Mucosa of stomach (tissue), 1 donor: Measurements from ENCODE around the gene CRKL.
A peak's percentile ranks its signal among the peaks of the same experiment; 100 is the strongest.

Experiments used
- H3K27me3 ChIP-seq: one replicate; pipeline ENCODE4 v1.7.0; 2013; ENCODE audit warnings: mild to moderate bottlenecking, low read length; ENCODE audit not compliant: control insufficient read depth, insufficient read depth
- H3K36me3 ChIP-seq: one replicate; pipeline ENCODE4 v1.7.0; 2013; ENCODE audit warnings: low read length; ENCODE audit not compliant: control insufficient read depth, insufficient read depth
- H3K4me1 ChIP-seq: one replicate; pipeline ENCODE4 v1.7.0; 2013; ENCODE audit warnings: mild to moderate bottlenecking, low read length; ENCODE audit not compliant: control insufficient read depth, insufficient read depth
- H3K4me3 ChIP-seq: one replicate; pipeline ENCODE4 v1.7.0; 2013; ENCODE audit warnings: low read length
- H3K9ac ChIP-seq: one replicate; pipeline ENCODE4 v1.7.0; 2013; ENCODE audit warnings: mild to moderate bottlenecking, low read length, moderate library complexity
- H3K9me3 ChIP-seq: one replicate; pipeline ENCODE4 v1.7.0; 2013; ENCODE audit warnings: mild to moderate bottlenecking, low read length, moderate library complexity; ENCODE audit not compliant: control insufficient read depth
- donor health status: Pancreatic carcinoma.

The CRKL gene

DNA sequence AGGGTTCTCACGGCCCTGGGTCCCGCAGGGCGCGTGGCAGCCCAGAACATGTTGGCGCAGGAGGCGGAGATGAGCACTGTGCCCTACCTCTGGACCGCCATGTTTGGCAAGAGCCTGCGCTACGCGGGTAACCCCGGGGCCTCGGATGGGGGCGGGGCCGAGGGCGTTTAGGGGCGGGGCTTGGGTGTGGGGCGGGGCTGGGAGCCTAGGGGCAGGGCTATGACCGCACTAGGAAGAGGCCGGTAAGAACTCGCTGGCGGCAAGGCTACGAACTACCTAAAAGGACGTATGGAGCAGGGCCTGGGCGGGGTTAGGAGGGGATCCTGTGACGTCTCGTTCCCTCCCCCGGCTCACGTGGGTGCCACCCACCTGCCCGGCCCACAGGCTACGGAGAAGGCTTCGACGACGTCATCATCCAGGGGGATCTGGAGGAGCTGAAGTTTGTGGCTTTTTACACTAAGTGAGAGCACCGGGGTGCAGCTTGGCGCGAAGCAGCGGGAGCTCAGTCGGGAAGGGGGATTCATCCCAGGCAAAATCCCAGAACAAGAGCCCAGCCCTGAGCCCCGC is 62.1 kb downstream of the CRKL start:
- Histone ChIP-seq H3K27me3 (peaks cover 6% of the 10 kb centered on the region), H3K4me3 (peak overlapping the region; percentile 25), H3K4me1 (peaks cover 33% of the 10 kb centered on the region), H3K9me3 (no peaks in the 10 kb centered on the region), H3K36me3 (no peaks in the 10 kb centered on the region), H3K9ac (peak overlapping the region; percentile 10)

DNA sequence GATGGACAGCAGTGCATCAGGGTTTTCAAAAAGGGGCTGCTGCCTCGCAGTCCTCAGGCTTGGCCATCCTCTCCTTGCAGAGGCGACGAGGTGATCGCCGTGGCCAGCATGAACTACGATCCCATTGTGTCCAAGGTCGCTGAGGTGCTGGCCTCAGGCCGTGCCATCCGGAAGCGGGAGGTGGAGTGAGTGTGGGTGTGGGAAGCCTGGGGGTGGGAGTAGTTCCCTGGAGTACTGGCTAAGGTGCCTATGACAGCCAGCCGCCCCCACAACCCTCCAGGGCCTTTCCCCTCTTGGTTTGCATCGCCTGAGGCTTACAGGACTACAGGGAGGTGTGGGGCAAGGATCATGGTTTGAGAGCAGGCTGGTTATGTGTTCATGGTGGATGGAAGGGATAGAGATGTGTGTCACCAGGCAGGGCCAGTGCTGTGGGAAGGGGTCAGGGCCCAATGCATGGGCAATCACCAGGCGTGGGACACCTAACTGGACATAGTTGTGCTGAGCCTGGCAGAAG is 62.8 kb downstream of the CRKL start:
- Histone ChIP-seq H3K9ac (peak overlapping the region; percentile 10), H3K4me3 (peak overlapping the region; percentile 25), H3K9me3 (no peaks in the 10 kb centered on the region)

DNA sequence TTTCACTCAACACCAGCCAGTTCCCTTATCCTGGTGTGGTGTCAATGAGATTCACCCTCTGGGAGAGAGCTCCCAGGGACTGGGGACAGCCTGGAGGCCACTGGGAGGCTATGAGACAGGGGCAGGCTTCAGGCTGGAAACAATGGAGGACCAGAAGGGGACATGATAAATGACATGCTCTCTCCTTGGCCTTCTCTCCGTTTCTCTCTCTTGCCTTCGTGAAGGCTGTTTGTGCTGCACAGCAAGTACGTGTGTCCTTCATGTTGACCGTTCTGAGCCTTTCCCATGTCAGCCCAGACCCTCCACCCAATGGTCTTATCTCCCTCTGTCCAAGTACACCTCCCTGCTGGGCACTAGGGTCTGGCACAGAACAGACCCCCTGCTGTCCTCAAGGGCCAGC is 63.3 kb downstream of the CRKL start:
- Histone ChIP-seq H3K36me3 (no peaks in the 10 kb centered on the region), H3K9me3 (no peaks in the 10 kb centered on the region), H3K4me3 (no peak overlapping the region), H3K27me3 (peaks cover 6% of the 10 kb centered on the region), H3K9ac (peak overlapping the region; percentile 89), H3K4me1 (peaks cover 33% of the 10 kb centered on the region)

More for the DNA sequence above, 62.8 kb downstream of the CRKL start:
- peaks cover 33% of the 10 kb centered on the region for H3K4me1 ChIP-seq
- H3K27me3 ChIP-seq, result peaks cover 6% of the 10 kb centered on the region
- no peaks in the 10 kb centered on the region for H3K36me3 ChIP-seq

DNA sequence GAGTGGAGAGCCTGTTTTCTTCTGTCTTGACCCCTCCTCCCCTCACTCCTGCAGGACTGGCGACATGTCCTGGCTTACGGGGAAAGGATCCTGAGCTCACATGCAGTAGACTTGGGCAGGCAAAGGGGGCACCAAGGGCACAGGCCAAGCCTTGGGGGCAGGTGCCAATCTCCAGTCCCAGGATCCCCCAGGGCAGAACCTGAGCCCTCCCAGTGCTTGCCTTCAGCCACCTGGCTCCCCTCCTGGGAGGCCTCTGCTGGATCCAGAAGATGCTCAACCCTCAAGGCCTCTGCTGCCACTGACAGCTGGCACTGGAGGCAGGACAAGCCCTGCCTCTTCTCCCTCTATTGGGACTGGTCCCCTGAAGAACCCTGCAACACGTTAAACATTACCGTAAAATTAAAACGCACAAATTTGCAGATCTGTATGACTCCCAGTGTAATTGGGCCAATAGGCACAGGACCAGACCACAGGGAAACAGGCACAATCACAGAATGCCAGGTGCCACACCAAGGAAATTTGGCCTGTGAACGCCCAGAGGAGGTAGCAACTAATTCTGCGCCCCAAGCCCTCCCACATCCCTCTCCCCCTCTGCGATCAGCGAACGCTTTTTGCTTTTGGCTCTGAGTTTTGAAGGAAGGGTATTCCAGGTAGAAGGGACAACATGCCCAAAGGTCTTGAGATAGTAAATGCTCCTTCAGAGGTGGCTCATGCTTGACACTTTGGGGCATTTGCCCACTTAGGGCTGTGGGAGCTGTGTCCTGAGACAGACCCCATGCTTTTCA is 63.9 kb downstream of the CRKL start:
- H3K9ac ChIP-seq, result peak overlapping the region; percentile 89
- H3K4me1 ChIP-seq, result peaks cover 33% of the 10 kb centered on the region
- H3K4me3 ChIP-seq, result peak overlapping the region; percentile 91
- no peaks in the 10 kb centered on the region for H3K36me3 ChIP-seq
- peaks cover 6% of the 10 kb centered on the region for H3K27me3 ChIP-seq
- no peaks in the 10 kb centered on the region for H3K9me3 ChIP-seq

DNA sequence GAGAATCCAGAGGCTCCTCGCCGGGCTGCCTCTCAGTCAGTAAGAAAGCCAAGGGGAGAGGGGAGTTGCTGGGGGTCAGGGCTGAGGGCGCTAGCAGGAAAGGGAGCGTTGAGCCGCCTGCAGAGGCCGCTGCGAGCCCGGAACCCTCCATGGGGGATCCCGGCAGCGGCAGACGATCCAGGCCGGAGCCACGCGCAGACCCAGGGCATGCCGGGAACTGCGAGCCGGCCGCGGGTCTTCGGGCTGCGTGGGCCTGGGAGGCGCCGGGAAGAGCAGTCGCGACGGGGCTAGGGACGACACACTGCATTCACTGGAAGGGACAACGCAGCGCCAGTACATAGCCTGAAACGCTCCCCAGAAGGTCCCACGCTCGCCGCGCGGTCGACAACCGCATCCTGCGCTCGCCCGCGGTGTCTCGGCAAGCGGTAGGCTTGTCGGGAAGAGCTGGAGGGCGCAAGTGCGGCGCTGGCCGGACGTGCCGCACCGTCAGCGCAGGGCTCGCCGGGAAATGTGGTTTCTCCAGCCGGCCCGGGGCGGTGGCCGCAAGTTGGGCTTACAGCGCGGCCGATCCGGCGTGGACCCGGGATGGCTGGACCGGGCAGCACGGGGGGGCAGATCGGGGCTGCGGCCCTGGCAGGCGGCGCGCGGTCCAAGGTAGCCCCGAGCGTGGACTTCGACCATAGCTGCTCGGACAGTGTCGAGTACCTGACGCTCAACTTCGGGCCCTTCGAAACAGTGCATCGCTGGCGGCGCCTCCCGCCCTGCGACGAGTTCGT is 64.8 kb downstream of the CRKL start, which contains the start of gene LZTR1:
TSS of gene LZTR1 (plus strand) at position 511 of the 776 bp plus-strand sequence. CDS start at position 586, 75 bp downstream.
- H3K9me3 ChIP-seq, result no peaks in the 10 kb centered on the region
- H3K4me1 ChIP-seq, result peaks cover 33% of the 10 kb centered on the region
- H3K27me3 ChIP-seq, result peaks cover 6% of the 10 kb centered on the region
- no peaks in the 10 kb centered on the region for H3K36me3 ChIP-seq
- peak within 1 kb of the TSS; percentile 89 for H3K9ac ChIP-seq
- H3K4me3 ChIP-seq, result peak within 1 kb of the TSS; percentile 91

DNA sequence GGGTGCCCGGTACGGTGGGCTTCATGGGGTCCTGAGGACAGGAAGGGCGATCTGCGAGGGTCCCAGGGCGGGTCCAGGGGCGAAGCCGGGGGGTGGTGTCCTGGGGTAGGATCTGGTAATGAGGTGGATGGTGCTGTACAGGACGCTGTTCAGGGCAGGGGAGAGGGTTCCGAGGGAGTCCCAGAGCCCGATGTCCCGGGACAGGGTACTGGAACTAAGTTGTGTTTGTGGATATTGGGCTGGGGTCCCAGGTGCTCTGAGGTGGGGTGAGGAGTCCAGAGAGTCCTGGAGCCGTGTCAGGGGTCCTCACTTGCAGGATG is 65.3 kb downstream of the CRKL start:
- Histone ChIP-seq H3K4me3 (peak overlapping the region; percentile 91), H3K4me1 (peaks cover 33% of the 10 kb centered on the region), H3K36me3 (no peaks in the 10 kb centered on the region), H3K9me3 (no peaks in the 10 kb centered on the region), H3K27me3 (peaks cover 6% of the 10 kb centered on the region), H3K9ac (peak overlapping the region; percentile 89)

DNA sequence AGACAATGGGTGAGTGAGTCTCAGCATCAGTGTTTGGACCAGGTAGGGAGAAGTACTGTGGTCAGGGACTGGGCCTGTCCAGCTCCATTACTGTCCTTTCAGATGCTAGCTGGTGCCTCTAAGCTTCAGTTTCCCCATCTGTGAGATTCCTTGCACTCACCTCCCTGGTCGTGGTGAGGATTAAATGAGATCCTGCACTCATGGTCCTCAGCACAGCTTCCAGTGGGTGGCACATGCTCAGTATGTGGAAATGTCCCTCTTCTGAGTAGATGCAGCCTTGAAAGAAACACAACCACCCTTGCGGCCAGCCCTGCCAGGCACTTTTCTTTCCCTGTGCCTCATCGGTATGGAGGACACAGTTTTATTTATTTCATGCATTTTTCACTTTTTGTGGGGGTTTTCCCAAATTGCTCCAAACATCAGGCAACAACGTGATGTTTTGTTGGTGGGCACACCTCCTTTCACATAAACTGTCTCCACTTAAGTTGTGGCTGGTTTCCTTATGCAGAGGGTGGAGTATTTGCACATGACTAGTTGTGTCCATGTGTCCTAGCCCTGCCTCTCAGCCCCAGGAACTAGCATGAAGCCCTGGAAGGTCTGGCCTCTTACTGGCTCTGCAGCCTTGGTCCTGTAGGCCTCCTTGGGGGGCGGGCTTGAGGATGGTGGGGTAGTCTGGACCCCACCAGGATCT is 66.0 kb downstream of the CRKL start:
- Histone ChIP-seq H3K9me3 (no peaks in the 10 kb centered on the region), H3K36me3 (no peaks in the 10 kb centered on the region), H3K4me3 (peak overlapping the region; percentile 91), H3K4me1 (peaks cover 33% of the 10 kb centered on the region), H3K9ac (peak overlapping the region; percentile 89), H3K27me3 (peaks cover 6% of the 10 kb centered on the region)

- Histone ChIP-seq H3K9me3 (no peaks in the 10 kb centered on the region), H3K4me1 (peaks cover 19% of the 10 kb centered on the region), H3K27me3 (no peaks in the 10 kb centered on the region), H3K9ac (no peak overlapping the region), H3K4me3 (no peak overlapping the region), H3K36me3 (no peaks in the 10 kb centered on the region)
Observed at GRCh38 chr22:20985720-20986119, 68.5 kb downstream of the CRKL start.

- Histone ChIP-seq H3K9me3 (no peaks in the 10 kb centered on the region), H3K27me3 (no peaks in the 10 kb centered on the region), H3K4me1 (peaks cover 13% of the 10 kb centered on the region), H3K9ac (no peak overlapping the region), H3K4me3 (no peak overlapping the region), H3K36me3 (no peaks in the 10 kb centered on the region)
Observed at GRCh38 chr22:20986365-20986764, 69.2 kb downstream of the CRKL start.

GRCh38 chr22:20987375-20987774 is 70.2 kb downstream of the CRKL start:
- Histone ChIP-seq H3K9me3 (no peaks in the 10 kb centered on the region), H3K36me3 (peaks cover 9% of the 10 kb centered on the region), H3K9ac (no peak overlapping the region), H3K4me1 (peaks cover 10% of the 10 kb centered on the region), H3K27me3 (no peaks in the 10 kb centered on the region), H3K4me3 (no peak overlapping the region)

GRCh38 chr22:20988573-20989322 is 71.5 kb downstream of the CRKL start:
- H3K36me3 ChIP-seq, result peaks cover 17% of the 10 kb centered on the region
- no peak overlapping the region for H3K9ac ChIP-seq
- no peaks in the 10 kb centered on the region for H3K9me3 ChIP-seq
- H3K4me1 ChIP-seq, result no peaks in the 10 kb centered on the region
- H3K27me3 ChIP-seq, result no peaks in the 10 kb centered on the region
- no peak overlapping the region for H3K4me3 ChIP-seq
